ENCODE results near the gene GRK7.
"Not testable (repeated sequence)": the region's sequence is repeated elsewhere in the genome, so short reads cannot be mapped to it uniquely, and the experiment has no call there.

Gene GRK7

DNA sequence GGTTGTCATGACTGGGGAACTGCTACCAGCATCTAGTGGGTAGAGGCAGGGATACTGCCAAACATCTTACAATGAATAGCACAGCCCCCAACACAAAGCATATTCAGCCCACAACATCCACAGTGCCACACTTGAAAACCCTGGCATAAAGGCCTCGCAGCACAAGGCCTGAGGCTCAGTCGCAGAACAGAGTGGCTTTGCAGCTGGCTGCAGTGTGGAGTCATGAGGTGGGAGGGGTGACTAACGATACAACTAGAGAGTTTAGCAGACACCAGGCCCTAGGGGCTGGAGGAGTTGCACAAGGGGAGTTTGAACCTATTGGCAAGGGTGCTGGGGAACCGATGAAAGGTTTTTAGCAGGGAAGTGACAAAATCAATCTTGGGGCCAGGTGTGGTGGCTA, 32.1 kb downstream of the GRK7 start:
- DNase-seq (ENCODE audit: low spot score) = peak; percentile 47

DNA sequence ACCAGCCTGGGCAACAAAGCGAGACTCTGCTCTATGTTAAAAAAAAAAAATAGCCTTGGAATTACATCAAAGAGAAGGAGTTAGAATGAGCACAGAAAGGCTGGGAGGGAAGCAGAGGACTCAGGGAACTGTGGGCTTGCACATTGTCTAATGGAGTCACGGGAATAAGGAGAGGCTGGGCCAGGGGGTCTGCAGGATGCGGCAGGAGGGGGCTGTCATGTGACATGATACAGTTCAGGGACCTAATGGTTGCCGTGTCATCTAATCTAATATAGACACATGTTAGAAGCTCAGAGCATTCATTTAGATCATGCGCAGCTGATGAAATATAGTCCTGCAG, 32.5 kb downstream of the GRK7 start:
- peak; percentile 94 for DNase-seq (ENCODE audit: low spot score)

DNA sequence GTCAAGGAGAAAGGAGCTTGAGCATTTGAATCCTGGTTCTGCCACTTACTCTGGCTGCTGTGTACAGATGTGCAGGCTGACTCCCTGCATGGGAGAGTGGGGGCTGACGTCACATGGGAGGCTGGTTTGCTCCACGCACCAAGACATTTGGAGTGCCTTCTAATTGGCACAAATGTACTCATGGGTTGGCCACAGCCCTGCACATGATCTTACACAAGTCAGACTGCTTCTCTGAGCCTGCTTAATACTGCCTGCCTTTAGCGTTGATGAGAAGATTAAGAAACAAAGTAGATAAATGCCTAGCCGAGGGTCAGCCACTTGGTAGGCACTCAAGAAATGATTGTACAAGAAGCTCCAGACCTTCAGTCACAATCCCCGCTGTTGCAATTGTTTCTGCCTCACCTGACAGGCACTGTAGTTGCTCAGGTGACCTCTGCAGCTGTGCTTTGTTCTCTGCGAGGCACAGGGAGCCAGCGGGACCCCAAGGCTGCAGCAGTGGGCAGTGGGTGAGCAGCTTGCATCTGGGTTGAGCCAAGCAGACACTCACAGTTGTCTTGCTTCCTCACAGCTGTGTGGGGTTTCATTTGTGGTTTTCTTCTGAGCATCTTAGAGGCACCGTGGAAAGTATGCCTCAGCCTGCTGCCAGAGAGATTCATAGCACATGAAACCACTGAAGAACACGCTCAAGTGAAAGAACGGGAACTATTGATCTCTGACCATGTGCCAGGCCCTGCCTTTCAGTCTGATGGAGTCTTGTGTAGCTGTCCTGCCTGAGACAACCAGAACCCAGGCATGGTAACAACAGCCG, 33.1 kb downstream of the GRK7 start:
- no peak for DNase-seq (ENCODE audit: low spot score)

DNA sequence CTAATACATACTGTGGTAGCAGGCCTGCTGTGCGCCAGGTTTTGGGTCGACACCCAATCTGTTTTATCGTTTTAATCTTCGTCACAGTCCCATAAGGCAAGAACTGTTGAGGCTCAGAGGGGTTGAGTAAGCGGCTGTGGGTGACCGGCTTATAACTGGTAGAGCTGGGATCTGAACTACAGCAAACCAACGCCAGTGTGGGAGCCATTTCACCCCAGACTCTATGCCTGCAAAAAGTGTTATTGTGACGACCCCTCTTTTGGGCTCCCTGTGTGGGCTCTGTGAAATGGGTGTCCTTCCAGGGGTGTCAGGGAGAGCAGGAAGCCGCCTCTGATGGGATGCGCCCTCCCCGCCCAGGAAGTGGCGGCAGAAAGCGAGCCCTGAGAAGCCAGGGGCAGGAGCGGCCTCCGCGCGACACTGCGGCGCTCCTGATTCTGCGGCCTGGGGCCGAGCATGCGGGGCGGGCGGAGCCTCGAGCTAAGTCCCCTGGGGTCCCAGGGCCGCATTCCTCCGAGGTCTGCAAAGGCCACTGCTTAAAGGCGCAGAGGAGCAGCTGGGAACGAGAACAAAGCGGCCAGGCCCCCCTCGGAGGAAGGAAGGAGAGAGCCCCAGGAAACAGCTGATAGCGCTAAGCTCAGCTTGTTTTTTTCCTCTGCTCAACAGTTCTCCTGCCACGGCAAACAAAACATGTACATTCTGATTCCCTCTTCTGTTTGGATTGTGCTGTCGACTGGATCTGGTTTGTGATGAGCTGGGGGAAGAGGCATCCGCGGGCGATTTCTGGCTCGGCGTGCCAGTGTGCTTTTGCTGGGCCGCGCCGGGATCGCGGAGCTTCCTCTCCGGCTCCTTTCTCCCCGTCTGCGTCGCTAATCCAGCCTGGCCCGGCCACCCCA, 33.9 kb downstream of the GRK7 start:
- no peak for DNase-seq (ENCODE audit: low spot score)

DNA sequence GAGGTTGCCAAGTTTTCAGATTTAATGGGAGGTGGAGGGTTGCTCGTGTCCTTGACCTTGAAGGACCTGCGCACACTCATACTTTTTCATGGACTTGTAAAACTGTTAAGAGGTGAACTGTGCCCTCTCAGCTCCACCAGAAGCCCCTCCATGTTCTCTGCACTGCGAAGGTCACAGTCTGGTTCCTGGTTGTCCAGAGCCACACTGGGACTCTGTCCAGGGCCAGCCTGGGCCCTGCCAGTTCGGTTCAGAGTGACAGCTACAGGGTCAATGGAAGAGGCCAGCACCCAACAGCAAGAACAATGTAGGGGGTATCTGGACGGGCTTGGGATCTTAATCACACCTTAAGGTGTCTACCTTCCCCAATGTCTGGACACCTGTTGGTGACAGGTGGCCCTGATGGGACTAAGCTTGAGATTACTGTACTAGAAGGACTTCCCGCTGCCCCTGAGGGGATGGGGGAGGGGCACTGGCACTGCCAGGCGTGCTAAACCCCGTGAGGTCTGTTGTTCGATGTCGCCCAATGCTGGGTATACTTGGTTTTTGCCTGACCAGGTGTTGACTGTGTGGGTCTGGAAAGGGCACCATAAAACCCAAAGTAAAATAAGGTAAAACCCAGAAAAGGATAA, 34.7 kb downstream of the GRK7 start:
- DNase-seq (ENCODE audit: low spot score) = no peak

DNA sequence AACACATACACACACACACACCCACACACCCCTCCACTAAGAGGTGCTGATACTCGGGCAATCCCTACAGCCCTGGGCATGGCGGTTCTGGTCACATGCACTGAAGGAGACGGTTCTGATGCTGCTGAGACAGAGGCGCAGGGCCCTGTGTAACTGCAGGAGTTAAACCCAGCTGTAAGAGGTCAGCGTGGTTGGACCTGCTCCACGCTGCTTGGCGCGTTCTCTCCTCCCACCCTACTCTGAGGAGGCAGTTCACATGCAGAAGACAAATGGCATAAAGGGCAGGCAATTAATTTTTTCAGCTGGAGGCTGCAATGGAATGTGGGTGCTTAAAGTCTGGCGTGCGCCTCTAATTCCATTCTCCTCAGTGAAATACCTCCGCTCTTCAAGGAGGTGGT, 35.2 kb downstream of the GRK7 start:
- DNase-seq (ENCODE audit: low spot score) = no peak

DNA sequence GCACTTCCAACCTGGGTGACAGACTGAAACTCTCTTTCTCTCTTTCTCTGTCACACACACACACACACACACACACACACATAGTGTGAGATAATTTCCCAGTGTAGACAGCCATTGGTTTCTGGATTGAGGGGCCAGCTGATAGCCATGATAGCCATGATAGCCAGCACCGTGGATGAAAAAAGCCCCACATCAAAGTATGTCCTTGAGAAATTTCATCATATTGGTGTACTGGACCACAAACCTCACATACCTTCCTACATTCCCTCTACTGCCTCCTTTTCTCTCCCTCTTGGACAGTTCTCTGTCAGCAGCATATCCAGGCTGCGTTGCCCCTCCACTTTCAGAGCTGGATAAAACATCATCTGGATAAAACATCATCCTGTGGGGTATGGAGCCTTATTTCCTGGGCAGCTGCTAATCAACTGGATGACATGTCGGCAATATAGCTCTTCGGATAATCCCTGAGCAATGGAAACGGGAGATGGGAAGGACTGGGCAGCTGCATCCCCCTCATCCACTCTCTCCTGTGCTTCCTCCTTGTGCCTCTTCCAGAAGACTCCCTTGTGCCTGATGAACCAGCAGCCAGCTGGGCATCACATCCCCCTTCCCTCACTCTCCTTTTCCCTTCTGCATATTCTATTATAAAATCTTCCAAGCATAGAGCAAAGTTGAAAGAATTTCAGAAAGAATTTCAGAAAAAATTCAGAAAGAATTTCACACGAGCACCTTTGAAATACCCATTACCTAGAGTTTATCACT, 39.3 kb downstream of the GRK7 start:
- no peak for DNase-seq (ENCODE audit: low spot score)

DNA sequence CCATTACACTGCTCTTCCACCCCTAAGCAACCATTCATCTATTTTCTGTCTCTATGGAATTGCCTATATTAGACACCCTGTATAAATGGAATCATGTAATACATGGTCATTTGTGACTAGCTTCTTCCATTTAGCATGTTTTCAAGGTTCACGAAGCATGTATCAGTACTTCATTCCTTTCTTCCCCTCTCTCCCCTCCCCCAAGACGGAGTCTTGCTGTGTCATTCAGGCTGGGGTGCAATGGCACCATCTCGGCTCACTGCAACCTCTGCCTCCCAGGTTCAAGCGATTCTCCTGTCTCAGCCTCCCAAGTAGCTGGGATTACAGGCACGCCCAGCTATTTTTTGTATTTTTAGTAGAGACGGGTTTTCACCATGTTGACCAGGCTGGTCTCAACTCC, 40.3 kb downstream of the GRK7 start:
- not testable (repeated sequence) for DNase-seq (ENCODE audit: low spot score)

DNA sequence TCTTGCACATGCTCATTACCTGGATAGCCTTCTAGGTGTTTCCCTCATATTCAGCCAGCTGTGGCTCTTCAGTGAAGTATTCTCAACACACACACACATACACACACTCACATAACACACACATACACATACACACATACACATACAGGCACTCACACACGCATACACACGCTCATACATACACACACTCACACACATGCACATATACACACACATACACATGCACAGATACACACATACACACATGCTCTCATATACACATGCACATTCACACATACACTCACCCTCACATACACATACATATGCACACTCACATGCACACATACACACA, 41.2 kb downstream of the GRK7 start:
- no peak for DNase-seq (ENCODE audit: low spot score)

DNA sequence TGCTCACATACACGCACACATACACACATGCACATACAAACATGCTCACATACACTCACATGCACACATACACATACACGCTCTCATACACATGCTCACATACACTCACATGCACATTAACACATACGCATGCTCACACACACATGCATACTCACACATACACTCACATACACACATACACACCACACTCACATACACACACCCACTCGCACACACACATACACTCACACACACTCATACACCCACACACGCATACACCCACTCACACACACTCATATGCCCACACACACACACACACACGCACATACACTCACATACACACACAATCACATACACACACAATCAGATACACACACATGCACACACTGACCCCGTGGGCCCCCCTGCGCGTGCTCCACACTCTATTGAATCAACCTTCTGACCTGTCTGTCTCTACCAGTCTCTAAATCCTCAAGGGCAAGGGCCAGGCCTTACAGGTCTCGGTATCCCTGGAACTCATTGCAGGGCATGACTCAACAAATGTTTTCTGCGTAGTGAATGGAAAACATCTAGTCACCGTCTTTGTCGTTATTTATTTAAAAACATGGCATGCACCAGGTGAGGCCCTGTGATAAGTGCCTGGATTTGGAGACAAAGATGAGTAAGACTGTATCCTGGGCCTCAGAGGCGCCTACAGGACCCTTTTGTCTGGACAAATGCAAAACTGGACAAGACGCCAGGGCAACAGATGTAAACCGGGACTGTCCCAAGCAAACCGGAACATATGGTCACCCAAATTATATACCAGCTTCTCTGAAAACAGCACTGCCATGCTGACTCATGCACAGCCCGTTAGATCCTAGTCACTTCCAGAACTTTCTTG, 41.8 kb downstream of the GRK7 start:
- DNase-seq (ENCODE audit: low spot score) = no peak

DNA sequence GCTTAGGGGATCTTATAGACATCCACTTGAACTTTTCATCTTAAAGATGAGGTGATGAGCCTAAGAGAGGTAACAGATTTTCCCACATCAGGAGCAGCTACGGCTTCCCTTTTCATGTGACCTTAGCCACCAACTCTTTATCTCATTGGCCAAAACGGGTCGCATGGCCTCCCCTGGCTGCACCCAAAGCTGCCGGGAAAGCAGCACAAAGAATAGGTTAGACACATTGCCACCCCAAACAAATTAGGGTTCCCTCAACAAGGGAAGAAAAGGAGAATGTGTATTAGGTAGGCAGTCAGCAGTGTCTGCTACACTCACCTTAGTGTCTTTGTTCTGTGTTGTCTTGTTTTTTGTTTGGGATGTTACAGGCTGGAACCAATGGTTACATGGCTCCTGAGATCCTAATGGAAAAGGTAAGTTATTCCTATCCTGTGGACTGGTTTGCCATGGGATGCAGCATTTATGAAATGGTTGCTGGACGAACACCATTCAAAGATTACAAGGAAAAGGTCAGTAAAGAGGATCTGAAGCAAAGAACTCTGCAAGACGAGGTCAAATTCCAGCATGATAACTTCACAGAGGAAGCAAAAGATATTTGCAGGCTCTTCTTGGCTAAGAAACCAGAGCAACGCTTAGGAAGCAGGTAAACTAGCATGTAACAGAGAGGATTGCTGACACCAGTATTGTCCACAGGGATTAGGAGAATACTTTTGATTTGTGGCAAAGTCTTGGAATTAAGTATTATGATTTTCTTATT, 44.2 kb downstream of the GRK7 start:
- no peak for DNase-seq (ENCODE audit: low spot score)

DNA sequence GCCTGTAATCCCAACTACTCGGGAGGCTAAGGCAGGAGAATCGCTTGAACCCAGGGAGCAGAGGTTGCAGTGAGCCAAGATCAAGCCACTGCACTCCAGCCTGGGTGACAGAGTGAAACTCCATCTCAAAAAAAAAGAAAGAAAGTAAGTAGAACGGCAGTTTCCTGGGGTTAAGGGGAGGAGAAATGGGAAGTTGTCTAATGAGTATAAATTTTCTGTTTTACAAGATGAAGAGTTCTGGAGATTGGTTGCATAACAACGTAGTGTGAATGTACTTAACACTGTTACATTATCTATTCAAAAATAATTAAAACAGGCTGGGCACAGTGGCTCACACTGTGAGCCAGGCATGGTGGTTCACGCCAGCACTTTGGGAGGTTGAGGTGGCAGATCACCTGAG, 45.4 kb downstream of the GRK7 start:
- DNase-seq (ENCODE audit: low spot score) = no peak

DNA sequence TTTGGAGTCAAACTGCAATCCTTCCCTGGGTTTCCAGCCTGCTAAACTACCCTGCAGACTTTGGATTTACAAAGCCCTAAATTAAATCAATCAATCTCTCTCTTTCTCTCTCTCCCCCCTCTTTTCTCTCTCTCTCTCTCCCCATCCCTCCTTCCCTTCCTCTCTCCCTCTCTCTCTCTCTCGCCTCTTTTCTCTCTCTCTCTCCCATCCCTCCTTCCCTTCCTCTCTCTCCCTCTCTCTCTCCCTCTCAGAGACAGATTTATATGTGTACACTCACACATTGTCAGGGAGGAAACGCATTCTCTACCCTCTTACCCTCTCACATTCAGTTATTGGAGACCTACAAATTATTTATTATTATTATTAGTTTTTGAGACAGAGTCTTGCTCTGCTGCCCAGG, 47.0 kb downstream of the GRK7 start:
- no peak for DNase-seq (ENCODE audit: low spot score)

DNA sequence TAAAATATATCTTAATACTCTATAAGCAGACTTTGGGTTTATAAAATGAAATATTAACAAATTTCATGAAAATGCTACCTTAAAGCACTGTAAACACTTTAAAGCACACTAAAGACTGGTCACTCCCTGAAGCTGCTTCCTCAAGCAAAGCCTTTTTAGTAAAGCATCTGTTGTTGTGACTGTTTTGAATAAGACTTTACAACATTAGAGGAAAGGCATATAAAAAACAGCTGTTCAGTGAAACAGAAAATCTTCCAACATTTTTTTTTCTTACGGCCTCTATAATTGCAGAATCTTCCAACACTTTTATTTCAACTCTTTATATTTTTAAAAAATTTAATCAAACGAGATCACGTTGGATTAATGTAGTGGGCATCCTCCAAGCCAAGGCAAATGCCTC, 48.1 kb downstream of the GRK7 start:
- no peak for DNase-seq (ENCODE audit: low spot score)

DNA sequence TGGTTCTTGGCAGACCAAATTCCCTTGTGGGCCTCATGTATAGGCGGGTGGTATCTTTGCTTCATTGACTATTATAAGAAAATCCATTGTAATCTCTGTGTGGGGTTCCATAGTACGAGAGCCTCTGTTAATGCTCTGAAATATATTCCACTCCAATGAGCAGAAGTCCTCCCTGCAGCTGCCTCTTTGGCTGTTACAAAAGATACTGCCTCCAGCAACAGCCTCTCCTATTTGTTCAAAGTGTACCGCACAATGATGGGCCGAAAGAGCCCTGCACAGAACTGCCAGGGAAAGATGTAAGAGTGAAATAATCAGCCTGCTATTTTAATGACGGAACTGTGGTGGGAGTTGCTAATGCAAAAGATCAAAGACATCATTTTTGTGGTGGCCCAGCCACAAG, 48.9 kb downstream of the GRK7 start:
- no peak for DNase-seq (ENCODE audit: low spot score)

DNA sequence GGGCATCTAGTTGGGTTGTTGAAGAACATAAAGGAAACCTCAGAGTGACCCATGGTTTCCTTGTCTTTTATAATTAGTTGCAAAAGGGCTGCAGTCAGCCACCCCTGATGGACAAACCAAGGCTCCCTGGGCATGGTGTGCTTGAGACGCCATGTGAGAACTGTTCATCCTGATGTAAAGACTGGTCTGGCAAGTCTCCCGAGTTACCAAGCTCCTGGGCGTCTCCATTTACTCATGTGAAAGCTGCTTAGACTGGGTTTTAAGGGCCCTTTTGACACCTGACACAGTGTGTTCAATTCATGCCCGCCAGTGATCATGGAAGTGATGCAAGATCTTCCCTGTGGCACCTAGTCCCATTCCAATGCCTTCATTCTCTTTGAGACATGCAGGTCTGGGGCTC, 49.4 kb downstream of the GRK7 start:
- DNase-seq (ENCODE audit: low spot score) = no peak

Data from SK-N-DZ (cell line).